Astrocyte (in vitro differentiated cells and primary cell): ENCODE measurements around the gene ALPK3. TPM values are rescaled to one million over a fixed set of nuclear protein-coding genes. Genes with fewer than 3 reads are reported as not detected.

Experiments used
- DNase-seq: peaks from one replicate; pipeline ENCODE4 v3.0.0-alpha.2; 2010; ENCODE audit warnings: low read depth
- FAIRE-seq: peaks from 2 replicates; lab custom pipeline; 2011; peaks lifted over from hg19 to GRCh38; lab: Jason Lieb, UNC
- H2AFZ ChIP-seq: 2 replicates; pipeline ENCODE4 v1.6.0; 2012; ENCODE audit warnings: low read depth, low read length, inconsistent platforms
- H3K27ac ChIP-seq: 2 replicates; pipeline ENCODE4 v1.5.1; 2011; ENCODE audit warnings: low read depth, low read length, inconsistent platforms
- H3K27me3 ChIP-seq: 2 replicates; pipeline ENCODE4 v1.6.0; 2011; ENCODE audit warnings: low read length, inconsistent platforms; ENCODE audit not compliant: insufficient read depth
- H3K36me3 ChIP-seq: 2 replicates; pipeline ENCODE4 v1.5.1; 2011; ENCODE audit warnings: low read length, inconsistent platforms; ENCODE audit not compliant: insufficient read depth
- H3K4me1 ChIP-seq: 2 replicates; pipeline ENCODE4 v1.5.1; 2011; ENCODE audit warnings: low read length, inconsistent platforms; ENCODE audit not compliant: insufficient read depth
- H3K4me2 ChIP-seq: 2 replicates; pipeline ENCODE4 v1.6.0; 2012; ENCODE audit warnings: low read length, inconsistent platforms
- H3K4me3 ChIP-seq: 2 replicates; pipeline ENCODE4 v1.5.1; 2011; ENCODE audit warnings: low read depth, mild to moderate bottlenecking, low read length, inconsistent platforms; ENCODE audit not compliant: insufficient read depth
- H3K79me2 ChIP-seq: 2 replicates; pipeline ENCODE4 v1.6.0; 2012; ENCODE audit warnings: mild to moderate bottlenecking, low read length, inconsistent platforms; ENCODE audit not compliant: insufficient read depth
- H3K9ac ChIP-seq: 2 replicates; pipeline ENCODE4 v1.6.0; 2012; ENCODE audit warnings: mild to moderate bottlenecking, low read length, inconsistent platforms
- H3K9me3 ChIP-seq: 2 replicates; pipeline ENCODE4 v1.5.1; 2012; ENCODE audit warnings: low read depth, mild to moderate bottlenecking, low read length, inconsistent platforms; ENCODE audit not compliant: insufficient read depth
- H4K20me1 ChIP-seq: 2 replicates; pipeline ENCODE4 v1.6.0; 2012; ENCODE audit warnings: low read length, inconsistent platforms; ENCODE audit not compliant: insufficient read depth
- H3K27ac Mint-ChIP-seq: one replicate; pipeline ENCODE4 v1.8.0; 2021; ENCODE audit warnings: mild to moderate bottlenecking, mixed read lengths; ENCODE audit not compliant: unreplicated experiment
- H3K27me3 Mint-ChIP-seq: one replicate; pipeline ENCODE4 v1.8.0; 2021; ENCODE audit warnings: low read depth, mixed read lengths; ENCODE audit not compliant: unreplicated experiment
- H3K36me3 Mint-ChIP-seq: one replicate; pipeline ENCODE4 v1.8.0; 2021; ENCODE audit warnings: low read depth, mixed read lengths; ENCODE audit not compliant: unreplicated experiment
- H3K4me1 Mint-ChIP-seq: one replicate; pipeline ENCODE4 v1.8.0; 2021; ENCODE audit warnings: low read depth, mixed read lengths; ENCODE audit not compliant: unreplicated experiment
- H3K4me3 Mint-ChIP-seq: one replicate; pipeline ENCODE4 v1.8.0; 2021; ENCODE audit warnings: mild to moderate bottlenecking, moderate library complexity, mixed read lengths; ENCODE audit not compliant: unreplicated experiment
- H3K9me3 Mint-ChIP-seq: one replicate; pipeline ENCODE4 v1.8.0; 2021; ENCODE audit warnings: mild to moderate bottlenecking, mixed read lengths; ENCODE audit not compliant: unreplicated experiment
- CTCF ChIP-seq: IDR thresholded peaks from 2 replicates; pipeline ENCODE4 v1.5.1; 2011; ENCODE audit warnings: low read depth, mild to moderate bottlenecking, inconsistent platforms, low read length, moderate library complexity; ENCODE audit not compliant: insufficient read depth
- EZH2 ChIP-seq: IDR thresholded peaks from 2 replicates; pipeline ENCODE4 v1.6.1; 2012; ENCODE audit warnings: mild to moderate bottlenecking, low read length, inconsistent platforms; ENCODE audit not compliant: insufficient read depth
- total RNA-seq: library from RNA; stranded (reverse); gene quantifications from 2 replicates; pipeline ENCODE4 v1.2.1, GENCODE V29; 2021

ALPK3 gene
- total RNA-seq, 1 donor from 2014 or later = 9.1 TPM

- Histone ChIP-seq H3K79me2 (no peaks in the 10 kb centered on the region), H3K36me3 (no peaks in the 10 kb centered on the region), H2AFZ (no peak overlapping the region), H3K27me3 (no peaks in the 10 kb centered on the region), H3K4me1 (peaks cover 17% of the 10 kb centered on the region), H3K4me3 (no peak overlapping the region), H4K20me1 (no peaks in the 10 kb centered on the region), H3K27ac (no peak overlapping the region), H3K9ac (peak overlapping the region; percentile 68), H3K4me2 (peak overlapping the region; percentile 67), H3K9me3 (no peaks in the 10 kb centered on the region)
- DNase-seq (no peak), FAIRE-seq (no peak)
- Mint-ChIP-seq H3K9me3 (no peaks in the 10 kb centered on the region), H3K27me3 (peaks cover 5% of the 10 kb centered on the region), H3K4me3 (no peak overlapping the region), H3K27ac (peak overlapping the region; percentile 69), H3K36me3 (peaks cover 4% of the 10 kb centered on the region), H3K4me1 (peaks cover 16% of the 10 kb centered on the region)
- no peak for TF ChIP-seq CTCF
- TF ChIP-seq EZH2 = no peak
These were observed 2.2 kb downstream of the ALPK3 start for GRCh38 chr15:84819291-84819768.

- Histone ChIP-seq H3K4me3 (no peak overlapping the region), H3K4me2 (peak overlapping the region; percentile 67), H3K27ac (no peak overlapping the region), H4K20me1 (no peaks in the 10 kb centered on the region), H3K4me1 (peaks cover 17% of the 10 kb centered on the region), H3K9ac (no peak overlapping the region), H3K79me2 (no peaks in the 10 kb centered on the region), H3K27me3 (no peaks in the 10 kb centered on the region), H2AFZ (no peak overlapping the region), H3K9me3 (no peaks in the 10 kb centered on the region), H3K36me3 (no peaks in the 10 kb centered on the region)
- peak overlapping the region; percentile 69 for H3K27ac Mint-ChIP-seq
- no peaks in the 10 kb centered on the region for H3K9me3 Mint-ChIP-seq
- peak overlapping the region; percentile 27 for H3K4me3 Mint-ChIP-seq
- peaks cover 16% of the 10 kb centered on the region for H3K4me1 Mint-ChIP-seq
- TF ChIP-seq CTCF = no peak
- TF ChIP-seq EZH2 = no peak
- DNase-seq (no peak), FAIRE-seq (no peak)
- peaks cover 5% of the 10 kb centered on the region for H3K27me3 Mint-ChIP-seq
- peaks cover 4% of the 10 kb centered on the region for H3K36me3 Mint-ChIP-seq
These were observed 2.6 kb downstream of the ALPK3 start for GRCh38 chr15:84819791-84820190.

GRCh38 chr15:84821501-84822021 lies 4.4 kb downstream of the ALPK3 start:
- FAIRE-seq (no peak), DNase-seq (no peak)
- Mint-ChIP-seq H3K4me1 (peaks cover 16% of the 10 kb centered on the region), H3K9me3 (no peaks in the 10 kb centered on the region), H3K27me3 (peaks cover 3% of the 10 kb centered on the region), H3K27ac (no peak overlapping the region), H3K4me3 (no peak overlapping the region), H3K36me3 (peaks cover 4% of the 10 kb centered on the region)
- TF ChIP-seq CTCF = no peak
- no peak for TF ChIP-seq EZH2
- H3K79me2 ChIP-seq = no peaks in the 10 kb centered on the region
- no peak overlapping the region for H3K4me2 ChIP-seq
- no peaks in the 10 kb centered on the region for H3K9me3 ChIP-seq
- no peaks in the 10 kb centered on the region for H4K20me1 ChIP-seq
- H3K9ac ChIP-seq = no peak overlapping the region
- H2AFZ ChIP-seq = no peak overlapping the region
- no peak overlapping the region for H3K4me3 ChIP-seq
- peaks cover 17% of the 10 kb centered on the region for H3K4me1 ChIP-seq
- no peaks in the 10 kb centered on the region for H3K27me3 ChIP-seq
- no peak overlapping the region for H3K27ac ChIP-seq
- H3K36me3 ChIP-seq = no peaks in the 10 kb centered on the region
